Tibial nerve (tissue), 3 donors: Measurements from ENCODE around the gene ANKH.

Experiments used
- POLR2A ChIP-seq, 2 donors: fragments of 450-650 bp; IDR thresholded peaks; one replicate each; pipeline ENCODE4 v1.6.1; 2017; ENCODE audit warnings: antibody characterized with exemption in 2 of 2, mild to moderate bottlenecking in 2 of 2, moderate library complexity in 2 of 2
- TF ChIP-seq, protein P1 (sequence below), 5 experiments: fragments of 200-600 bp in 3 of 5; fragments of 450-650 bp in 2 of 5; sonication (generic) in 3 of 5; IDR thresholded peaks; one replicate each; pipeline ENCODE4 v1.5.1; 2016 to 2019; ENCODE audit warnings: antibody characterized with exemption in 5 of 5, mild to moderate bottlenecking in 3 of 5, moderate library complexity in 2 of 5

DNA sequence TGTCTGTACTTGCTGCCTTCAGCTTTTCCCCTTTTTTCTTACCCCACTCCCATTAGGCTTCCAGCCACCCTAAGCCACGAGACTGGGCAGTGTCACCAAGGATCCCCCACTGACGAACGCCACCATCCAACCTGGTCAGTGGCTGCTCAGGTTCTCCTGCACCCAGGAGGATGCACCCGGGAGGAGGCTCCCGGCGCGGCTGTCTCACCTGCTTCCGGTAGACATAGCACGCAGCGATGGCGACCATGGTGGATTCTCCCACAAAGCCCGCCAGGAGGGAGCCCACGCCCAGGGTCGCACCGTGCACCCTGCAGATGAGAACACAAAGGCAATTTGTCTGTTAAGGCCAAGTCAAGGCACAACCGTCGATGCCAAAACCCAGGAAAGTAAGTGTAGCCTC is 158.9 kb downstream of the ANKH start:
- TF ChIP-seq, protein P1, sequence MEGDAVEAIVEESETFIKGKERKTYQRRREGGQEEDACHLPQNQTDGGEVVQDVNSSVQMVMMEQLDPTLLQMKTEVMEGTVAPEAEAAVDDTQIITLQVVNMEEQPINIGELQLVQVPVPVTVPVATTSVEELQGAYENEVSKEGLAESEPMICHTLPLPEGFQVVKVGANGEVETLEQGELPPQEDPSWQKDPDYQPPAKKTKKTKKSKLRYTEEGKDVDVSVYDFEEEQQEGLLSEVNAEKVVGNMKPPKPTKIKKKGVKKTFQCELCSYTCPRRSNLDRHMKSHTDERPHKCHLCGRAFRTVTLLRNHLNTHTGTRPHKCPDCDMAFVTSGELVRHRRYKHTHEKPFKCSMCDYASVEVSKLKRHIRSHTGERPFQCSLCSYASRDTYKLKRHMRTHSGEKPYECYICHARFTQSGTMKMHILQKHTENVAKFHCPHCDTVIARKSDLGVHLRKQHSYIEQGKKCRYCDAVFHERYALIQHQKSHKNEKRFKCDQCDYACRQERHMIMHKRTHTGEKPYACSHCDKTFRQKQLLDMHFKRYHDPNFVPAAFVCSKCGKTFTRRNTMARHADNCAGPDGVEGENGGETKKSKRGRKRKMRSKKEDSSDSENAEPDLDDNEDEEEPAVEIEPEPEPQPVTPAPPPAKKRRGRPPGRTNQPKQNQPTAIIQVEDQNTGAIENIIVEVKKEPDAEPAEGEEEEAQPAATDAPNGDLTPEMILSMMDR (IDR thresholded peaks at IDR 0.05), result no peak
- TF ChIP-seq POLR2A (IDR thresholded peaks at IDR 0.05), result no peak
